SU-DHL-6 (cell line): Measurements from ENCODE around the gene PDK4.
"Not testable (repeated sequence)": the region's sequence is repeated elsewhere in the genome, so short reads cannot be mapped to it uniquely, and the experiment has no call there.

Experiments
- H2AFZ ChIP-seq: fragments of 200-600 bp; sonication (generic); 2 replicates; pipeline ENCODE4 v1.6.1; 2014; ENCODE audit warnings: low read depth, mild to moderate bottlenecking, moderate library complexity, mixed read lengths, antibody characterized with exemption, low read length; ENCODE audit not compliant: severe bottlenecking
- H3F3A ChIP-seq: fragments of 200-600 bp; shearing (Covaris generic); 2 replicates; pipeline ENCODE4 v1.6.0; 2016; ENCODE audit warnings: antibody characterized with exemption, mild to moderate bottlenecking; ENCODE audit not compliant: insufficient read depth
- H3K27ac ChIP-seq: fragments of 200-600 bp; sonication (generic); 2 replicates; pipeline ENCODE4 v1.5.1; 2016; ENCODE audit warnings: low read depth, mild to moderate bottlenecking, low read length, moderate library complexity, mixed read lengths
- H3K27me3 ChIP-seq: fragments of 200-600 bp; sonication (generic), shearing (Covaris generic); 2 replicates; pipeline ENCODE4 v1.6.0; 2014; ENCODE audit warnings: mild to moderate bottlenecking, low read length
- H3K36me3 ChIP-seq: fragments of 200-600 bp; sonication (generic); 2 replicates; pipeline ENCODE4 v1.6.1; 2014; ENCODE audit warnings: mild to moderate bottlenecking, low read length, mixed read lengths
- H3K4me2 ChIP-seq: fragments of 300-600, 200-600 bp; shearing (Covaris generic), sonication (generic); 2 replicates; pipeline ENCODE4 v1.6.0; 2014; ENCODE audit warnings: low read length, low read depth, mild to moderate bottlenecking; ENCODE audit not compliant: poor library complexity, severe bottlenecking
- H3K4me3 ChIP-seq: fragments of 200-600 bp; sonication (generic); 2 replicates; pipeline ENCODE4 v1.5.1; 2014; ENCODE audit warnings: antibody characterized with exemption, low read length, mild to moderate bottlenecking, mixed read lengths; ENCODE audit not compliant: insufficient read depth, poor library complexity, severe bottlenecking
- H3K79me2 ChIP-seq: fragments of 200-600 bp; sonication (generic); 2 replicates; pipeline ENCODE4 v1.6.1; 2014; ENCODE audit warnings: mild to moderate bottlenecking, low read length, moderate library complexity; ENCODE audit not compliant: insufficient read depth
- H3K9ac ChIP-seq: fragments of 200-600 bp; sonication (generic); 2 replicates; pipeline ENCODE4 v1.7.0; 2014; ENCODE audit warnings: mild to moderate bottlenecking, low read length
- H3K9me2 ChIP-seq: fragments of 200-600 bp; sonication (generic); replicated peaks from 2 replicates; pipeline ENCODE4 v1.6.1; 2014; ENCODE audit warnings: low read length; ENCODE audit not compliant: insufficient read depth
- H3K9me3 ChIP-seq: fragments of 200-600 bp; sonication (generic); 2 replicates; pipeline ENCODE4 v1.6.1; 2014; ENCODE audit warnings: low read length, mixed read lengths; ENCODE audit not compliant: insufficient read depth
- H4K20me1 ChIP-seq: fragments of 200-600 bp; sonication (generic); 2 replicates; pipeline ENCODE4 v1.6.1; 2014; ENCODE audit warnings: low read depth, mild to moderate bottlenecking, antibody characterized with exemption, low read length, moderate library complexity, mixed read lengths
- EZH2phosphoT487 ChIP-seq: fragments of 200-600 bp; sonication (generic), shearing (Covaris generic); conservative IDR thresholded peaks from 2 replicates; pipeline ENCODE4 v1.6.1; 2018; ENCODE audit warnings: mild to moderate bottlenecking, antibody characterized with exemption, low read length, moderate library complexity, mixed read lengths
- TF ChIP-seq, protein P1 (sequence below): fragments of 200-600 bp; sonication (generic); IDR thresholded peaks from one replicate; pipeline ENCODE4 v1.5.1; 2017; ENCODE audit warnings: antibody characterized with exemption, mild to moderate bottlenecking, low read length, moderate library complexity; ENCODE audit not compliant: insufficient read depth, poor library complexity, severe bottlenecking

PDK4 gene

GRCh38 chr7:95558864-95559263, 37.5 kb downstream of the PDK4 start:
- 0 out of 2 replicates have a peak, but pooled peaks cover 3% of the 10 kb centered on the region for H3K9me2 ChIP-seq
- no peak overlapping the region for H3K4me2 ChIP-seq
- H4K20me1 ChIP-seq: no peaks in the 10 kb centered on the region
- TF ChIP-seq EZH2phosphoT487: no peak
- TF ChIP-seq, protein P1, sequence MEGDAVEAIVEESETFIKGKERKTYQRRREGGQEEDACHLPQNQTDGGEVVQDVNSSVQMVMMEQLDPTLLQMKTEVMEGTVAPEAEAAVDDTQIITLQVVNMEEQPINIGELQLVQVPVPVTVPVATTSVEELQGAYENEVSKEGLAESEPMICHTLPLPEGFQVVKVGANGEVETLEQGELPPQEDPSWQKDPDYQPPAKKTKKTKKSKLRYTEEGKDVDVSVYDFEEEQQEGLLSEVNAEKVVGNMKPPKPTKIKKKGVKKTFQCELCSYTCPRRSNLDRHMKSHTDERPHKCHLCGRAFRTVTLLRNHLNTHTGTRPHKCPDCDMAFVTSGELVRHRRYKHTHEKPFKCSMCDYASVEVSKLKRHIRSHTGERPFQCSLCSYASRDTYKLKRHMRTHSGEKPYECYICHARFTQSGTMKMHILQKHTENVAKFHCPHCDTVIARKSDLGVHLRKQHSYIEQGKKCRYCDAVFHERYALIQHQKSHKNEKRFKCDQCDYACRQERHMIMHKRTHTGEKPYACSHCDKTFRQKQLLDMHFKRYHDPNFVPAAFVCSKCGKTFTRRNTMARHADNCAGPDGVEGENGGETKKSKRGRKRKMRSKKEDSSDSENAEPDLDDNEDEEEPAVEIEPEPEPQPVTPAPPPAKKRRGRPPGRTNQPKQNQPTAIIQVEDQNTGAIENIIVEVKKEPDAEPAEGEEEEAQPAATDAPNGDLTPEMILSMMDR: no peak
- no peaks in the 10 kb centered on the region; the same call in 1 of the 2 replicates for H3K27me3 ChIP-seq
- H3K4me3 ChIP-seq: no peak overlapping the region
- H3K36me3 ChIP-seq: no peaks in the 10 kb centered on the region
- no peaks in the 10 kb centered on the region for H3F3A ChIP-seq
- no peaks in the 10 kb centered on the region for H3K79me2 ChIP-seq
- H2AFZ ChIP-seq: no peak overlapping the region
- H3K27ac ChIP-seq: no peak overlapping the region
- no peak overlapping the region for H3K9ac ChIP-seq
- no peaks in the 10 kb centered on the region; the same call in 1 of the 2 replicates for H3K9me3 ChIP-seq

GRCh38 chr7:95556777-95557176, 39.5 kb downstream of the PDK4 start:
- Histone ChIP-seq H3K4me3 (no peak overlapping the region), H3F3A (no peaks in the 10 kb centered on the region), H3K9me2 (no peaks in the 10 kb centered on the region), H3K9ac (no peak overlapping the region), H3K27ac (no peak overlapping the region), H4K20me1 (no peaks in the 10 kb centered on the region), H3K27me3 (no peaks in the 10 kb centered on the region; the same call in 1 of the 2 replicates), H3K36me3 (no peaks in the 10 kb centered on the region), H3K79me2 (no peaks in the 10 kb centered on the region), H3K4me2 (no peak overlapping the region), H2AFZ (no peak overlapping the region), H3K9me3 (no peaks in the 10 kb centered on the region)
- TF ChIP-seq EZH2phosphoT487: no peak
- TF ChIP-seq, protein P1: no peak

GRCh38 chr7:95553939-95554338, 42.4 kb downstream of the PDK4 start:
- H3K9me2 ChIP-seq: no peaks in the 10 kb centered on the region

DNA sequence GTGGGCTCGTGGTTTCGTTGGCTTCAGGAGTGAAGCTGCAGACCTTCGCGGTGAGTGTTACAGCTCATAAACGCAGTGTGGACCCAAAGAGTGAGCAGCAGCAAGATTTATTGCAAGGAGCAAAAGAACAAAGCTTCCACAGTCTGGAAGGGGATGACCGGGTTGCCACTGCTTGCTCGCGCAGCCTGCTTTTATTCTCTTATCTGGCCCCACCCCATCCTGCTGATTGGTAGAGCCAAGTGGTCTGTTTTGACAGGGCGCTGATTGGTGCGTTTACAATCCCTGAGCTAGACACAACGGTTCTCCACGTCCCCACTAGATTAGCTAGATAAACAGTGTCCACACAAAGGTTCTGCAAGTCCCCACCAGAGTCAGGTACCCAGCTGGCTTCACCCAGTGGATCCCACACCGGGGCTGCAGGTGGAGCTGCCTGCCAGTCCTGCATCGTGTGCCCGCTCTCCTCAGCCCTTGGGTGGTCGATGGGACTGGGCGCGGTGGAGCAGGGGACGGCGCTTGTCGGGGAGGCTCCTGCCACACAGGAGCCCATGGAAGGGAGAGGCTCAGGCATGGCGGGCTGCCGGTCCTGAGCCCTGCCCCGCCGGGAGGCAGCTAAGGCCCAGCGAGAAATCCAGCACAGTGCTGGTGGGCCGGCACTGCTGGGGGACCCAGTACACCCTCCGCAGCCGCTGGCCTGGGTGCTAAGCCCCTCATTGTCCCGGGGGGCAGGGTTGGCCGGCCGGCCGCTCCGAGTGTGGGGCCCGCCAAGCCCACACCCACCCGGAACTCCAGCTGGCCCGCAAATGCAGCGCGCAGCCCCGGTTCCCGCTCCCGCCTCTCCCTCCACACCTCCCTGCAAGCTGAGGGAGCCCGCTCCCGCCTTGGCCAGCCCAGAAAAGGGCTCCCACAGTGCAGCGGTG, 44.0 kb downstream of the PDK4 start:
- not testable (repeated sequence) for H3K27ac ChIP-seq, H3K9me2 ChIP-seq, H4K20me1 ChIP-seq, H3K27me3 ChIP-seq, H2AFZ ChIP-seq, H3K4me3 ChIP-seq, H3F3A ChIP-seq, H3K9me3 ChIP-seq, H3K36me3 ChIP-seq, H3K4me2 ChIP-seq, H3K9ac ChIP-seq, H3K79me2 ChIP-seq

More at GRCh38 chr7:95553939-95554338, 42.4 kb downstream of the PDK4 start:
- no peaks in the 10 kb centered on the region for H3K79me2 ChIP-seq
- no peak overlapping the region for H3K4me3 ChIP-seq
- no peaks in the 10 kb centered on the region; the same call in 1 of the 2 replicates for H3K27me3 ChIP-seq
- H3K4me2 ChIP-seq: no peak overlapping the region
- no peaks in the 10 kb centered on the region for H3F3A ChIP-seq
- no peaks in the 10 kb centered on the region for H3K9me3 ChIP-seq
- H4K20me1 ChIP-seq: no peaks in the 10 kb centered on the region
- H3K36me3 ChIP-seq: no peaks in the 10 kb centered on the region
- no peak overlapping the region for H3K9ac ChIP-seq
- TF ChIP-seq EZH2phosphoT487: no peak
- TF ChIP-seq, protein P1: no peak
- H2AFZ ChIP-seq: no peak overlapping the region
- H3K27ac ChIP-seq: no peak overlapping the region
